ENCODE measurements around the gene RAI1. TPM values are rescaled to one million over a fixed set of nuclear protein-coding genes. Genes with fewer than 3 reads are reported as not detected.

RAI1 gene
- polyA plus RNA-seq, 1 donor = 20.1 TPM

GRCh38 chr17:17752821-17753321 is 71.6 kb downstream of the RAI1 start:
- no peak for DNase-seq

- DNase-seq = no peak
Measured at GRCh38 chr17:17754719-17755686, 73.7 kb downstream of the RAI1 start.

- DNase-seq = no peak
Measured at GRCh38 chr17:17755715-17756114, 74.5 kb downstream of the RAI1 start.

GRCh38 chr17:17757391-17757791 is 76.1 kb downstream of the RAI1 start:
- no peak for DNase-seq

- no peak for DNase-seq
Measured at GRCh38 chr17:17757956-17758845, 76.9 kb downstream of the RAI1 start.

GRCh38 chr17:17758941-17759563 is 77.8 kb downstream of the RAI1 start:
- no peak for DNase-seq

- no peak for DNase-seq
Measured at GRCh38 chr17:17760350-17760749, 79.1 kb downstream of the RAI1 start.

- DNase-seq = no peak
Measured at GRCh38 chr17:17760872-17761550, 79.8 kb downstream of the RAI1 start.

- DNase-seq = no peak
Measured at GRCh38 chr17:17761894-17762743, 80.9 kb downstream of the RAI1 start.

- DNase-seq = no peak
Measured at GRCh38 chr17:17762744-17763105, 81.5 kb downstream of the RAI1 start.

- no peak for DNase-seq
Measured at GRCh38 chr17:17763136-17763535, 81.9 kb downstream of the RAI1 start.

GRCh38 chr17:17763734-17764133 is 82.5 kb downstream of the RAI1 start:
- no peak for DNase-seq

- no peak for DNase-seq
Measured at GRCh38 chr17:17765359-17766076, 84.3 kb downstream of the RAI1 start.

- DNase-seq = peak; percentile 56
Measured at GRCh38 chr17:17766077-17766743, 85.0 kb downstream of the RAI1 start.

GRCh38 chr17:17766744-17767120 is 85.5 kb downstream of the RAI1 start:
- no peak for DNase-seq

GRCh38 chr17:17767154-17767869 is 86.1 kb downstream of the RAI1 start:
- DNase-seq = no peak

GRCh38 chr17:17767887-17768418 is 86.7 kb downstream of the RAI1 start:
- no peak for DNase-seq

GRCh38 chr17:17768424-17769088 is 87.3 kb downstream of the RAI1 start:
- DNase-seq = no peak
